GM03348 (cell line): Measurements from ENCODE around the gene SH3D19.

Experiments
- DNase-seq: peaks from one replicate; pipeline ENCODE4 v3.0.0; 2012; ENCODE audit warnings: low spot score

The SH3D19 gene

DNA sequence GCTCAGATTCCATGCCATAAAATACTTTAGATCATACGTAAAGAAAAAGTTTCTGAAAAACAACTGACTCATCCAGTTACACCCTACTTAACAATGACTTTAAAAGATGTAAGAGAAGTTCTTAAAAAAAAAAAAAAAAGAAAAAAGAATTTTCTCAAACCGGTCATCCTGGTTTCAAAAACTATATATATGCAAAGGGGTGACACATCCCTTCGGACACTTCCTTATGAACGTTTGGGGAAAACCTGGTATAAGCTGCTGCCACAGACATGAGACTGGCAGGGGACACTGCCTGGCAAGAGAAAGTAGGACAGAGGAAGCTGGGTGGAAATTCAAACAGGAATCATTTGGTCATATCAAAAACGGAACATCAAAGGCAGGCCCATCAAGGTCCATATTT, 129.6 kb downstream of the SH3D19 start:
- DNase-seq, result peak; percentile 42

DNA sequence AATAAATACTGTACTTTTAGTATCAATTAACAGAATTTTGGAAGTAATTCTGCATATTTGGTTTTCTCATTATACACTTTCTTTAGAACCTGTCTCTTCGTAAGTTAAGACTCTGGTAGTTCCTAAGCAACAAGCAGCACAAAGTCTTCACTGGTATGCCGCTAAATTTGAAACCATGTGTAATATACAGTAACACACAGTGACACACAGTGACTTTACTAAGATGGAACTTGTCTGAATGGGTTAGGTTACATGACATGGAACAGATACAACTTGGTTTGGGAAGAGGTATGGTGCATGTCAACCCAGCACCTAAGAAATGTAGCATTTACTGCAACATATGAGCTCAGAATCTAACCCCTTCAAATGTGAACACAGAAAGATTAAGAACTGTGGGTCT, 132.0 kb downstream of the SH3D19 start:
- DNase-seq, result no peak

GRCh38 chr4:151192556-151193235, 132.7 kb downstream of the SH3D19 start:
- peak; percentile 42 for DNase-seq

DNA sequence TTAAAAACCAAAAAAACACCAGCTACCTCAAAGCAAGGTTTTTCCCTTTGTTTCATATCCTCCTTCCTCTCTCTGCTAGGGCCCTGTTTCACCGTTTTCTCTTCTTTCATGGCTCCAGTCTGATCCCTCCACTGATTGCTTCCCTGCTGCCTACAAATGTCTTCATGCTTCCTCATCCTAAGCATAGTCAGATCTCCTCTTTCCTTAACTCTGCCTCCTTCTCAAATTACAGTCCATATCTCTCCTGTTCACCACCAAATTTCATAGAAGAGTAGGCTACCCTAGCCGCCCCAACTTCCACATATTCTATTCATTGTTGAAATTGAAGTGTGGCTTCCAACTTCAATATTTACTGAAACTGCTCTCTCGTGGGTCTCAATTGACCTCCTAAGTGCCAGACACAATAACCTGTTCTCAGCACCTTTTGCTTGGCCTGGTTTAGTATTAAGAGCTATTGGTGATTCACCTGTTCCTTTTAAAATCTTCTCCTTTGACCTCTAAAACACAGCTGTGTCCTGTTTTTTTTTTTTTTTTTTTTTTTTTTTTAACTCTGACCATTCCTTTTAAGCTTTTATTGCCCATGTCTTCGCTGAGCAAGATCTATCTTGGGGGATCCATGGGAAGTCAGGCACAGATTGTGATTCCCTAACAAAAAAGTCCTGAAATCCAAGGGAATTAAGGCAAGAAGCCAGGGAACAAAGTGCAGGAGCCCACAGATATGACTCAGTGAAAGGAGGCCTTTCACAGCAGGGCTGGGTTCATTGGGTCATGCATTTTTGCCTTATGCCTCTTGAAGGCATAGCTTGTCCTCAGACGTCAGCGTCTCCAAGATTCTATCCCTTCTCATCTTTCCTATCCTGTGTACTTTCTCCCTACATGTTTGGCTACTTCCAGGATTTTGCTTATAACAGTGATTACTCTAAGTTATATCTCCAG, 140.6 kb downstream of the SH3D19 start:
- peak; percentile 35 for DNase-seq

- DNase-seq, result no peak
Observed at GRCh38 chr4:151182455-151182996, 142.9 kb downstream of the SH3D19 start.

DNA sequence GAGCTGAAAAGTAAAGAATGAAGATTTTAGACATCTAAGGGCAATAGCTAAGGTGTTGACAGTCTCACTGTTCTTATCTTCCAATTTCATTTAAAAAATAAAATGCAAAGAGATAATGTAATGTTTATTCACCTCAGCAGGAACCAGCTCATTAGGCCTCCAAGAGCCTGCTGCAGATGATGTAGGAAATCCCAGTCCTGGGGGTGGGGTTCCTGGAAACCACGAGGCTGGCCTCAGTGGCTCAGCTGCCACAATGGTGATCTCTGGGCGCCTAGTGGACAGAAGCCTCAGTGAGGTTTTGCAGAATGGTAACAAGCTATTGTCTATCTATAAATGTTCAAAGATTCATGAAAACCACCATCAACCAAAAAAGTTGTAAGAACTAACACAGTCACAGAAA, 148.7 kb downstream of the SH3D19 start:
- no peak for DNase-seq

GRCh38 chr4:151175754-151176631, 149.4 kb downstream of the SH3D19 start:
- no peak for DNase-seq

- DNase-seq, result no peak
Observed at GRCh38 chr4:151175233-151175632, 150.2 kb downstream of the SH3D19 start.

DNA sequence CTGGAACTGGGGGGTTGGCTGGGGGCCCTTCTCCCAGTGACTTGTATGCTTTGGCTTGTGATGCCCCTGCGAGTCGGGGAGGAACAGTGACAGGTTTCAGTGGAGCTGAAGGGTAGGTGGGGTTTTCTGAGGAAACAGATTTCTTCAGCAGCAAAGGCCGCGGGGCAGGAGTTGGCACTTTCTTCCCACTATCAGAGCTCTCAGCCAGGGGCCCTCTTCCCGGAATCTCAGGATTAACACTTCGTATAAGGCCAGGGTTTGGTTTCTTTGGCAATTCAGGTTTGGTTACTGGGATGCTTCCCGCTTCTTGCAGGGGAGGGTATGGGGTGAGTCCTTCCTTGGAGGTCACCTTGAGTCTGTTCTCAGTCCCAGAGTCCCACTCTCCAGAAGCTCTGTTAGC, 150.6 kb downstream of the SH3D19 start:
- DNase-seq, result no peak

DNA sequence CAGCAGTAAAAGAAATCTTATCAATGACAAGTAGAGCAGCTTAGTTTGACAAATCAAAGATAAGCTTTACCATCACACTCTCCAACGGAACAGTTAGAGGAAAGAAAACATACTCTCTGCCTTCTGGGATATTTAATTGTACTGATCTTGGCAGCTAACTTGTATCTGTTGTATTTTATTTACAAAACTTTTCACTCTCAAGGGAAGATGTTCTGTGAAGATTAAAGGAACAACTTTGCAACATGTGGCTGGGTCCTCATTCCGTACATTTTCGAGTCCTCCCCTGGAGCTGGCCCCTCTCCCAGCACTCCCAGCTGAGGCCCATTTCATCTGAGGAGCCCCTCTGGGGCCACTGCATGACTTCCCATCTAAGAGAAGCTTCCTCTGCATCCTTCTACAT, 151.5 kb downstream of the SH3D19 start:
- peak; percentile 27 for DNase-seq

GRCh38 chr4:151169900-151170299, 155.5 kb downstream of the SH3D19 start:
- DNase-seq, result no peak

- peak; percentile 93 for DNase-seq
Observed at GRCh38 chr4:151169223-151169622, 156.2 kb downstream of the SH3D19 start.

- DNase-seq, result no peak
Observed at GRCh38 chr4:151167561-151167960, 157.8 kb downstream of the SH3D19 start.

GRCh38 chr4:151166636-151167035, 158.8 kb downstream of the SH3D19 start:
- no peak for DNase-seq

GRCh38 chr4:151165205-151166000, 160.0 kb downstream of the SH3D19 start:
- no peak for DNase-seq

DNA sequence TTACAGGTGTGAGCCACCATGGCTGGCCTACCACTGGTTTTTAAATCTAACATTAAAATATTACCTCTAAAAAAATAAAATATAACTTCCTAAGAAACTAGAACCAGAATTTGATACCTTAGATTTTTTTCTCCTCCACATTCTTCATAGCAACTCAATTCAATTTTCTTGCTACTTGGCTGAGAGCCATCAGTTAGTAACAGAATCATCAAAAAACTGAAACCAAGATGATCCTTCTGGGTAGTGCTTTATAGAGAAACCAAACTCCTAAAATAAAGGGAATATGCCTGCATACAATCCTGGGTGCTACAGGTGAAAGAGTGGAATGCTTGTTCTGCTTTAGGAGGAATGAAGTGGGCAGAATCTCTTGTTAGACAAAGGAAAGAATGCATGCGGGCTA, 161.6 kb downstream of the SH3D19 start:
- DNase-seq, result no peak

GRCh38 chr4:151158979-151159378, 166.4 kb downstream of the SH3D19 start:
- DNase-seq, result no peak

GRCh38 chr4:151157543-151157942, 167.9 kb downstream of the SH3D19 start:
- no peak for DNase-seq

- DNase-seq, result no peak
Observed at GRCh38 chr4:151153585-151153984, 171.8 kb downstream of the SH3D19 start.

DNA sequence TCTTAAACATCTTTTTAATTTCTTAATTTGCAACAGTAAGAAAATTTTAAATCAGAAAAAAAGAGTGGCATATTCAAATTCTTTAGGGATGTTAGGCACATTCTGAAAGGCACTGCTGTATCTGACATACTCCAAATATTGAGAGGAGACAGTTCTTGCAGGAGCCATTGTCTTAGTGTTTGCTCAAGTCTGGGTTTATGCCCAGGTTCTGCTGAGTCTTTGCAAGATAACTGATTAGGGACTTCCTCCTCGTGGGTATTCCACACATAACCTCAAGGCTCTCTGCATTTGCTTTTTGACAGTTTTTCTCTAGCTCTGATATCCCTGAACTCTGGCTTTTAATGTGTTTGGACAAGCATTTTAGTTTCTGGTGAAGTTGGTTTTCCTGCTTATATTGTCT, 173.4 kb downstream of the SH3D19 start:
- DNase-seq, result no peak
